Stimulated activated CD4-positive, alpha-beta T cell treated with anti-CD3 and anti-CD28 coated beads, Interleukin-15, amount 100 ng/mL, for 48 hours (primary cell): ENCODE measurements around the gene ECE1.

Experiments
- DNase-seq, 2 donors: peaks; one replicate each; pipeline ENCODE4 v3.0.0-alpha.2; 2020; ENCODE audit warnings: low read depth in 2 of 2

ECE1 gene

GRCh38 chr1:21325731-21326387 is 35.6 kb upstream of the ECE1 start:
- no peak for DNase-seq

- no peak for DNase-seq
Observed at GRCh38 chr1:21325231-21325718, 35.0 kb upstream of the ECE1 start.

GRCh38 chr1:21324368-21325141 is 34.3 kb upstream of the ECE1 start:
- DNase-seq = peak; percentile 73 to 76

DNA sequence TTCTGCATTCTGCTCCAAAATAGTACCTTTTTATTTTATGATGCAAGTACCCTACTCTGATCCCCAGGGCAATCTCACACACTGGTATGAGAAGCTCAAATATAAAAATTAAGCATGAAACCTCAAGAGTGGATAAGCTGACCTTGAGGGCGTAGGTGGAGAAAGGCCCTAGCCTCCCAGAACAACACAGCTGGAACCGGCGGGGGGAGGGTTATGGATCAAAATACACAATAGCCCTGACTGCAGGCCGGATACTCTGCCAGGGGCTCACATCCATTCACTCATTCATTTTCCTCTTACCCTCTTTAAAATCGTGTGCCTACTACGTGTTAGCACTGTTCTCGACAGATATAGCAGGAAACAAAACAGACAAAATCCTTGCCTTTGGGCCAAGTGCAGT is 32.8 kb upstream of the ECE1 start:
- DNase-seq = no peak

- DNase-seq = no peak
Observed at GRCh38 chr1:21322681-21323016, 32.4 kb upstream of the ECE1 start.

DNA sequence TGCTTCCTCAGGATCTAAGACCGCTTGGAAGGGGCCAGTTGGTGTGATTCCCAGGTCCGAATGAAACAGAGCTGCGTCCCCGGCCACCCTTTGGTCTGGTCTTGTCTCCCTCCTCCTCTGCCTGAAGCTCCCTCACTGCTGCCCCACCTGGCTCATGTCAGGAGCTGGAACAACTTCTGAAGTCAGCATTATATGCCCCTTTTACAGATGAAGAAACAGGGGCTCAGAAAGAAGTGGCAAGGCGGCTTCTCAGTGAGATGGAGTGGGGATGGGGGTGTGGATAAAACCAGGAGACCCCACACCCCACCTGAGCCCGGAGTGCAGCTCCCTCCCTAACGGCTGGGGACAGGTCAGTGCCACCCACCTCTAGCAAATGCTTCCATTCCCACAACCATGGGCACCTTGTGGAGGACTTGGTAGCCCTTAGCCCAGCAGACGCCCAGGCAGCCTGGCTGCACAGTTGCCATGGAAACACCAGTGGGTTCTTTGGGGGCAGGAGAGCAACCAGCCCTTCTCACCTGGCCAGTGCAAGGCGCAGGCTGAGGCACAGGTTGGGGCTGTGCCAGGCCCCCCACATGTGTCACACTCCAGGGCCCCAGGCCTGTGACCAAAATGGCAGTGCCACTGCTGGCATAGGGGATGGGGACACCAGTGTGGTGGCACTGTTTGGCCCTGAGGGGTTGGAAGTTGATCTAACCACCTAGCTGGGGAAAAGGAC is 31.9 kb upstream of the ECE1 start:
- no peak for DNase-seq

DNA sequence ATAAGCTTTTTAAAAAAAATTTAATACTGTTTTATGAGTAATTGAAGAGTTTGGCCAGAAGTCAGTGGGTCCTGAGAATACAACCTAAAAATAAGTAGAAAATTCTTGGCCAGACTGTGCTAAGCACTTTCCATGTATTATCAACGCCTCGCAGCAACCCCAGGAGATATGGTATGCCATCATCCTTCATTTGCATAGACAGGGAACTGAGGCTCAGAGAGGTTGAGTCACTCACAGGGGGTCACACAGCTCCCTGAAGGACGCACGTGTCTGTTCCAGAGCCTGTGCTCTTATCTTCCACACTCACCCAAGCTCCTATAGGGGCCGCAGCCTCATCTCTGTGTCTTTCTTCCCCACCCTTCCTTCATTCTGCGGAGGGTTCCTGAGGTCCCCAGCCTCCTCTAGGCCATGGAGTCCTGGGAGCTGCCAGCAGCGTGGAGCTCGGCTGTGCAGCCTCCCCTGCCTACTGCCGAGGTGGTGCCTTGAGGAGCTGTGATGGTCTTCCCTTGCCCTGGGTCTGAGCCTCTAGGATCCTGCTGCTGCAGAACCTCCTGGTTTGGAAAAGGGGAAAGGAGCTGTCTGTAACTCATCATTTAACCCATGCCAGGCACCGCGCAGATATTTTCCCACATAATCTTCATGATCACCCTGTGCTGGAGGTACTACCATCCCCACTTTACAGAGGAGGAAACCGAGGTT is 30.3 kb upstream of the ECE1 start:
- no peak for DNase-seq

GRCh38 chr1:21319447-21320407 is 29.5 kb upstream of the ECE1 start:
- no peak for DNase-seq

DNA sequence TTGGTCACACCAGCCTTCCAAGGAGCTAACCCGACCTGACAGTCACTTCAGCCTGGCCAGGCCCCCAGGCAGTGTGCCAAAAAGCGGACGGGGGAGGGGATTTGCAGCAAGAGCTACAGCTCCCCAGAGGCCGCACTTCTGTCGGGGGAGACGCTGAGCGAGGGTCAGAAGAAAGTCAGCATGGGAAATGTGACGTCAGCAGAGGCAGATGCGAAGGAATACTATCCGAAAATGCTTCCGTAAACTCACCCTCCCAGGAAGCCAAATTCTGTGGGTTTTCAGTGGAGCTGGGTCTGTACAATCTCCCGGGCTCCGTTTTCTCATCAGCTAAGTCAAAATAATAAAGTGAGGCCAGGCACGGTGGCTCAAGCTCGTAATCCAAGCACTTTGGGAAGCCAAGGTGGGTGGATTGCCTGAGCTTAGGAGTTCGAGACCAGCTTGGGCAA is 28.5 kb upstream of the ECE1 start:
- no peak for DNase-seq

DNA sequence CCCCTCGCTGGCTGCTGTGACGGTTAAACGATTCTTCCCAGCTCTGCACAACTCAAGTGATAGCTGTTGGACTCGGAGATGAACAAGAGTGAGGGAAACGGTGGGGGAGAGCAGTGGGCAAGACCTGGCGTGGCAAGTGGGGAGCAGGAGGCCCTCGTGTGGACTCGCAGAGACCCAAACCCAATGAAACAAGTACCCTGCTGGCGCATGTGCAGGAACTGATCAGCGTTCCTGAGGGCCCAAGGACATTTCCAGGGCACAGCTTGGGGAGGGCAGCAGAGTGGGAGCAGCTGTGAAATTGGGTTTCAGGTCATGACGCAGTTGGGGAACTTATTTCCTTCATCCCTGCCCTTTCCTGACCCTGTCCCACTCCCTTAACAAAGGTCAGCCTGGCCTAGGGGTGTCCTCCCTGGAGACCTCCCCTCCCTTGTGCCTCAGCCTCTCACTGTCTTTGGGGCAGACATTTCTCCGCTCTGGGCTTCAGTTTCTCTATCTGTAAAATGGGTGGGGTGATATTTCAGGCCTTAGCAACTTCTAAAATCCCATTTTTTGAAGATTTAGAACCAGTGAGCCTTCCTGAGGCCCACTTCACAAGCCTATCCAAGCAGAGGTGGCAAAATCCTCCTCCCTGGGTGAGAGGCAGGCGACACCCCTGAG is 27.9 kb upstream of the ECE1 start:
- DNase-seq = no peak

GRCh38 chr1:21317690-21318043 is 27.4 kb upstream of the ECE1 start:
- no peak for DNase-seq

GRCh38 chr1:21317035-21317689 is 26.9 kb upstream of the ECE1 start:
- DNase-seq = no peak

- no peak for DNase-seq
Observed at GRCh38 chr1:21314743-21315396, 24.6 kb upstream of the ECE1 start.

- no peak for DNase-seq
Observed at GRCh38 chr1:21313886-21314721, 23.8 kb upstream of the ECE1 start.

DNA sequence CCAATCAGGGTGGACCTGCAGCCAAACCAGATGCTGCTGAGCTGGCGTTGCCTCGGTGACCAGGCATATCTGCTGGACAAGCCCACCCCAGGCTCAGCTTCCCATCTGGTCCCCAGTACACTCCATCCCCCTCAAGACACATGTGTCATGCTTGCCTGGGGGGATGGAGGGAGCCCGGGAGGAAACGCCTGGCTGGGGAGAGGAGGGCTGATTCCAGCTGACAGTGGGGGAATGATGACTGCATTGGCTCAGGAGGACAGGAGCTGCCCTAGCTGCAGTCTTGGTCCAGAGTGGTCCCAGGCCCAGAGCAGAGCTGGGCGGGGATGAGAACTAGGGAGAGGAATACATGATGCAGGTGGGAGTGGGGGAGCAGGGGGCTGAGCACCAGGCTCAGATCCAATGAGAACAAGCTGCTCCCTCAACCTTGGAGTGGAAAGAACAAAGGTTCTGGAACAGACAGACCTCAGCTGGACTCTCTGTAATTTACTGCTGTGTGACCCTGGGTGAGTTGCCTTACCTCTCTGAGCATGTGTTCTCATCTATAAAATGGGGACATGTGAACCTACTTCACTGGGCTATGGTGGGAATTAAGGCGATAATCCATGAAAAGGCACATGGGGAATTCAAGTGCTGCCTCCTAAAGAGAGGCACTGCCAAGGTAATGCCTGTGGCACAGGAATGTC is 23.1 kb upstream of the ECE1 start:
- DNase-seq = no peak

GRCh38 chr1:21312407-21312992 is 22.2 kb upstream of the ECE1 start:
- DNase-seq = no peak

GRCh38 chr1:21311016-21311415 is 20.8 kb upstream of the ECE1 start:
- DNase-seq = no peak
